Measurements from ENCODE around the gene LYPD6.

The LYPD6 gene

GRCh38 chr2:149410701-149411484, 80.5 kb downstream of the LYPD6 start:
- no peak for DNase-seq

DNA sequence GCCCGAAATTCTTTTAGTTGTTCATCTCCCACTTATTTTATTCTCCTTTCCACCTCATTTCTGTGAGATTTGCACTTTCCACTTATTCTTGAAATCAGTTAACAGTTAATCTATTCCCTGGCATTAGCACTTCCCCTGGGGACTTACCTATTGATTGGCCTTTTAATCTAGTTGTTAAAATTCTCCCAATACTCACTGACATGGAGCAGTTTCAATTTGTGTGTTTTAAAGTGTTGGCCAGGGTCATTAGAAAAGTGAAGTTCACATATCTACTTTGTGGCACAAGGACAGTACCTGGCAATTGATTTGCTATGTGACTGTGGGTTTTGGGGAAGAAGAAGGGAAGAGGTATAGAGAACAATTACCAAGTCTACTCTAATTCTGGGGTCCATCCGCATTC, 83.1 kb downstream of the LYPD6 start:
- no peak for DNase-seq

DNA sequence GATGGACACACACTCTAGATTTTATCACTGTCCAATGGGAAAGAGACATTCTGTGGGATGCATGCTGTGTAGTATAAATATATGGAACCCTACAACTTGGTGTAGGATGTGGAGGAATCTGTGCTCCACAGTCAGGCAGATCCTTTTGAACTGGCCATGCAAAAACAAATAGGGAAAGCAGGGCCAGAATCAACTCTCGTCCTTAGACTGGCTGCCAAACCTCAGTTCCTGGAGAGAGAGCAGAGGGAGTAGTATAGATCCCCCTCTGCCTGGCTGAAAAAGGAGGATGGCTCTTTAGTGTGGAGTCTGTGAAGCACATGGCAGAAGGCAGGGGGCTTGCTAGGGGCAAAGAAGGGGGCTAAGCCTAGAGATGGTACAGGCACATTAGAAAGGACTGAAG, 84.7 kb downstream of the LYPD6 start:
- no peak for DNase-seq

GRCh38 chr2:149418065-149418464, 87.7 kb downstream of the LYPD6 start:
- no peak for DNase-seq

DNA sequence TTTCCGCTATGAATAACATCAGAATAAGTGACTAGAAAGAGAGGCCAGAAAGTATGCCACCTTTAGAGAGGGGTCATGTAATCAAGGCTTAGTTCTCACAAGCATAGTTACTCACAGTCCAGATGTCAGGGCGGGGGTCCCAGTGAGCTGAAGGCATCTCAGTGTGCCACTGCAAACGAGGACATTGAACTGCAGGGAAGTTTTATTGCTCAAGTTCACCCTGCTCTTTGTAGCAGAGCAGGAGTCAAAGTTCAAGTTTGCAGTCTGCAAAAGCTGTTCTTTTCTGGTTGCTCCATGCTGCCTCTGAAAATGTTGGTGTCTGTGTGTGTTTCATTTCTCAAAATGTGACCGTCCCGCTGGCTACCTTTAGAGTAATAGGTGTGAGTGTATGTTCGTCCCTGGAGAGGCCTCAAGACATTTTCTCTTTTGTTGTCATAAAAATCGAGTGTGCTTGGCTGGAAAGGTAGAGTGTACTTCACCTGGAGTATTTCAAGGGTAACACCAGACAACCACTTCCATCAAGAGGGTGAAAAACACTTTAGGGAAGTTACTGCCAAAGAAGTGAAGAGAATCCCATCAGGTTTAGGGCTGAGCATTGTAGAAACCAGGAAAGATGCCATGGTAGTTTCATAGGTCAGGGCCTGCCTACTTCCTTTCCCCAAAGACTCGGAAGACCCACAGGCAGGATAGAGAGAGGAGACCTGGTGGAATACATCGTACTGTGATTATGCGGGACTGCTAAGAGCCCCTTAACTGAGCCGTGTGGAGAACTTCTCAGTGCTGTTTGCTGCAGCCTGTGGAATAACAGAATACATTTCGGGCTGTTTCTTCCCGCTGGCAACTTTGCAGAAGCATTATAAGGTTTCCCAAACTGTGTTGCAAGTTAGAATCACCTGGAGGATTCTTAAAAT, 89.9 kb downstream of the LYPD6 start:
- DNase-seq, result no peak

DNA sequence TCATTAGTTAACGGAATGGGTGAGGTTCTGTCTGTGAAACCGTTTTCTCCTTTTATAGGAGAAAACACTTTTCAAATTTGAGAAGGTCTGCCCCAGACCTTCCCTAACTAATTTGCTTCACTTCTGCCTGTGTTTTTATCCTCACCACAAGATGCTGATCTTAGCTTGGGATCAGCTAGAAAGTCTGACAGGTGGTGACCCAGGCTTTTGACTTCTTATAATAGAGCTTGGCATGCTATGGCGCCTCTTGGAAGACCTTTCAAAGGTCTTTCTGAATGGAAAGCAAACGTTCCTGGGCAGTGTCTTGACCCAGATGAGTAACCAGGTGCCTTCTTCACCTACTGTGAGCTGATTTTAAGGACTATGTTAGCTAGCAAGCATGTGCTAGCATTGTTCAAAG, 91.4 kb downstream of the LYPD6 start:
- no peak for DNase-seq

- peak; percentile 73 for DNase-seq
These were observed 92.1 kb downstream of the LYPD6 start for GRCh38 chr2:149422337-149422990.

- no peak for DNase-seq
These were observed 92.6 kb downstream of the LYPD6 start for GRCh38 chr2:149422991-149423338.

GRCh38 chr2:149423630-149424029, 93.2 kb downstream of the LYPD6 start:
- no peak for DNase-seq

GRCh38 chr2:149427387-149427786, 97.0 kb downstream of the LYPD6 start:
- no peak for DNase-seq

- no peak for DNase-seq
These were observed 98.4 kb downstream of the LYPD6 start for GRCh38 chr2:149428783-149429182.

DNA sequence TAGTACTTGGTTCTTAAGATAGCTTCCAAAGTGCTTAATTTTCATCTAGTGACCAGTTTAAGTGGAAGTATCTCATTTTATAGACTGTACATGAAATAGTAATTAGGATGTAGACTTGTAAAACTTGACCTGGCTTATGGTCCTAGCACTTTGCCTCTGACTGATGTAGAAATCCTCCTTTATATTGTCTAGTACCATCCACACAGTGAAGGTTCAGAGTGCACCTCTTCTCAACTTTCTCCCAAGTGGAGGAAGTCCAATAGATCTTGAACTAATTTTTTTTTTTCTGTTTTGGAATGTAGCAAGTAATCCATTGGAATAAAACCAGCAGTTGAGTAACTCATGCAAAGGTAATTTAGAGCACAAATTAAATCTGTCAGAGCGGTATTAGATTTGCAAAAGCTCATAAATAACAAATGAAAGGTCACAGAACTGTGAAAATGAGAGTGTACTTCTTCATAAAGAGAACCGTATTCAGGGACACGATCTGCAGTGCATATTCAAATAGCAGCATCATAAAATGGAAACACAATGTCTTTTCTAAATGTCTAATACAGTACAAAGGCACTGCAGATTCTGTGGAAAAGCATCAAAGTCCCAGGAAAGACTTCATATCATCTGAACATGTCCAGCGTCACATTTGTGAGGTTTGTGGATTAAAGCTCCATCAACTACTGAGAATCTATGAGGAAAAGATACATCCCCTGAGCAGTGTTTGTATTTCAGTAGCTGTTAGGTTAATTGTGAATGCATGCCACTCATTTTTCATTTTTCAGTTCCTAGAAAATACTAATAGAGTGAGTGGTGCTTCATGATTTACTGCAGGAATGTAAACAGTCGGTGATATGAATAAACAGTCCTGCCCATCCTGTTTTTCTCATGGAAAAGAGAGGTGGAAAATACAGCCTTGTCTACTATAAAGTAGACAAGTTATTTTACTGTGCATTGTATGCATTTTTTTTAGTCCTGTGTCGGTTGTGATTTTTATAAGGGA, 100.7 kb downstream of the LYPD6 start:
- DNase-seq, result no peak

- DNase-seq, result no peak
These were observed 108.1 kb downstream of the LYPD6 start for GRCh38 chr2:149438330-149438960.

GRCh38 chr2:149441255-149441654, 110.9 kb downstream of the LYPD6 start:
- no peak for DNase-seq

DNA sequence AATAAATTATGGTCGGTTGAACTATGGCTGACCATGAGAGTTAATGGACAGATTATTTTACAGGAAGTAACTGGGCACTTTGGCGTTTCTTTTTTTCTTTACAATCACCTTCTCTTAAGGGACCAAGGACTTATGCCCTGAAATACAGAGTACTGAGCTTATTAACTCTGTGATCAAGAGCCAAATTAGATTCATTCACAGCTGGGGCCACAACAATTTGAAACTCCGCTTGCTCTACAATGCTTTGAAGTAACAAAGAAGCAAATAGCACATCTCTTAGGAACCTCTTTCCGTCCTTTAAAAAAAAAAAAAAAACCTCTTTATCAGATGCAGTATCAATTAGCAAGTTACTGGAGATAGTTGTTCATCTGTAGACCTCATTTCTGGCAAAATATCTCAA, 112.0 kb downstream of the LYPD6 start:
- DNase-seq, result no peak

GRCh38 chr2:149443150-149443549, 112.8 kb downstream of the LYPD6 start:
- DNase-seq, result no peak

GRCh38 chr2:149446748-149447147, 116.4 kb downstream of the LYPD6 start:
- DNase-seq, result no peak

DNA sequence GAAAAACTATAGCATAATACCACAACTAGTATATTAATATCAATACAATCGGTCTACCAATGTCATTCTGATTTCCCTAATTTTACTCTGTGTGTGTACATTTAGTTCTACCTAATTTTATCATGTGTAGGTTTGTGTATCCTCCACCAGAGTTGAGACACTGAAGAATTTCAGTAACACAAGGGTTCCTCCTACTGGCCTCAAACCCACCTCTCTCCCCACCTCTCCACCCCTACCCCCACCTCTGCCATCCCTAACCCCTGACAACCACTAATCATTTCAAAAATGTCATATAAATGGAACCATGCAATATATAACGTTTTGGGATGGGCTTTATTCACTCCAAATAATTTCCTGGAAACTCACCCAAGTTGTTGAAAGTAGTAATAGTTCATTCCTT, 117.9 kb downstream of the LYPD6 start:
- DNase-seq, result no peak

DNA sequence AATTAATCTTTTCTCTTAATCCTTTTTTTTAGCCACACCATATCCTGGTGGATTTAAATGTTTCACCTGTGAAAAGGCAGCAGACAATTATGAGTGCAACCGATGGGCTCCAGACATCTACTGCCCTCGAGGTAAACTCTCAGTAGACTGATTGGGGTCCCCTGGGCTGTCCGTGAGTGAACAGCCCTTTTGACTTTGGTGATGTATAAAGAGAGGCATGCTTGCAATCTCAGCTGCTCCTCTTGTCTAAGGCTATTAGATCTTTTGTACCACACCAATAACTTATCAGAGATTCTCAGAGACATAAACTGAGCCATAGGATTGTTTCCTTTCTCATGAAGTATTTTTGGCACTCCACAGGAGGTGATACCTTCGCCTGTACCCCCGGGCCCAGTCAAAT, 118.6 kb downstream of the LYPD6 start:
- no peak for DNase-seq

GRCh38 chr2:149451417-149452165, 121.2 kb downstream of the LYPD6 start:
- DNase-seq, result no peak

DNA sequence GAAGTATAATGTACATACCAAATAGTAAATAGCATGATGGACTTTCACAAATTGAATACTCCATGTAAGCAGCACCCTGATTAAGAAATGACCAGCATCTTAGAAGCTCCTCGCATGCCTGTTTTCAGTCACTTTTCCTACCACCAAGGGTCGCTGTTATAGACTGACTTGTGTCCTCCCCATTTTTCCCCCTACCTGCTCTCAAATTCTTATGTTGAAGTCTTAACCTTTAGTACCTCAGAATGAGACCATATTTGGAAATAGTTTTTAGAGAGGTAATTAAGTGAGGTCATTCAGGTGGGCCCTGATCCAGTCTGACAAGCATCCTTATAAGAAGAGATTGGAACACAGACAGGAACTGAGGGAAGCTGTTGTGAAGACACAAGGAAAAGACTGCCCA, 125.9 kb downstream of the LYPD6 start:
- DNase-seq, result no peak
